ENCODE data around the gene MTMR11. TPM values are rescaled to one million over a fixed set of nuclear protein-coding genes. Genes with fewer than 3 reads are reported as not detected.
"Not testable (repeated sequence)": the region's sequence is repeated elsewhere in the genome, so short reads cannot be mapped to it uniquely, and the experiment has no call there.

The MTMR11 gene
- total RNA-seq, 1 donor from 2014 or later = 2.5 TPM

- intact Hi-C loops (cut with micrococcal nuclease); DNase-seq: not testable (repeated sequence)
- ATAC-seq = peak; percentile 4
Measured at GRCh38 chr1:149938668-149939003, 2.0 kb upstream of the MTMR11 start.

- peak; percentile 16 for ATAC-seq
- intact Hi-C loops (cut with micrococcal nuclease) = no loop called here
Measured at GRCh38 chr1:149937759-149938158, 1.1 kb upstream of the MTMR11 start.

GRCh38 chr1:149936992-149937705 is 470 bp upstream of the MTMR11 start:
- no peak for DNase-seq
- ATAC-seq = no peak
- intact Hi-C loops (cut with micrococcal nuclease) = no loop called here

More at GRCh38 chr1:149937759-149938158, 1.1 kb upstream of the MTMR11 start:
- DNase-seq = no peak

GRCh38 chr1:149934356-149934755 is 2.3 kb downstream of the MTMR11 start:
- intact Hi-C loops (cut with micrococcal nuclease) = no loop called here
- no peak for DNase-seq
- ATAC-seq = no peak

- ATAC-seq (no peak), DNase-seq (no peak)
- intact Hi-C loops (cut with micrococcal nuclease) = no loop called here
Measured at GRCh38 chr1:149933208-149933607, 3.5 kb downstream of the MTMR11 start.

GRCh38 chr1:149932474-149932873 is 4.2 kb downstream of the MTMR11 start:
- intact Hi-C loops (cut with micrococcal nuclease) = no loop called here
- no peak for ATAC-seq
- DNase-seq = no peak

- ATAC-seq = no peak
- DNase-seq = no peak
Measured at GRCh38 chr1:149931212-149931790, 5.4 kb downstream of the MTMR11 start.

GRCh38 chr1:149929856-149930255 is 6.8 kb downstream of the MTMR11 start:
- DNase-seq (no peak), ATAC-seq (no peak)
- intact Hi-C loops (cut with micrococcal nuclease) = no loop called here

More at GRCh38 chr1:149931212-149931790, 5.4 kb downstream of the MTMR11 start:
- intact Hi-C loops (cut with micrococcal nuclease) = no loop called here

GRCh38 chr1:149928401-149928724 is 8.3 kb downstream of the MTMR11 start:
- intact Hi-C loops (cut with micrococcal nuclease) = no loop called here
- no peak for DNase-seq
- no peak for ATAC-seq

- ATAC-seq (peak; percentile 99), DNase-seq (peak; percentile 97)
- intact Hi-C loops (cut with micrococcal nuclease) = no loop called here
Measured at GRCh38 chr1:149927563-149928400, 8.9 kb downstream of the MTMR11 start, which contains the start of gene SF3B4. Gene SF3B4 (minus strand): TSS chr1:149927803. CDS start chr1:149927759, 44 bp downstream.

- DNase-seq (no peak), ATAC-seq (no peak)
- intact Hi-C loops (cut with micrococcal nuclease) = no loop called here
Measured at GRCh38 chr1:149927056-149927562, 9.6 kb downstream of the MTMR11 start.

GRCh38 chr1:149926296-149926695 is 10.4 kb downstream of the MTMR11 start:
- no peak for DNase-seq
- ATAC-seq = no peak
- intact Hi-C loops (cut with micrococcal nuclease) = no loop called here

GRCh38 chr1:149925751-149926150 is 10.9 kb downstream of the MTMR11 start:
- no peak for DNase-seq
- ATAC-seq = no peak
- intact Hi-C loops (cut with micrococcal nuclease) = no loop called here

GRCh38 chr1:149925345-149925744 is 11.3 kb downstream of the MTMR11 start:
- intact Hi-C loops (cut with micrococcal nuclease) = no loop called here
- no peak for ATAC-seq
- DNase-seq = no peak

- DNase-seq = no peak
- intact Hi-C loops (cut with micrococcal nuclease) = no loop called here
- ATAC-seq = no peak
Measured at GRCh38 chr1:149923626-149924025, 13.1 kb downstream of the MTMR11 start.

GRCh38 chr1:149917571-149918144 is 19.0 kb downstream of the MTMR11 start, which contains the start of gene SV2A:
Gene SV2A (minus strand): TSS chr1:149917844. CDS start chr1:149913840, 4,004 bp downstream.
- DNase-seq = peak; percentile 40
- peak; percentile 76 for ATAC-seq
- intact Hi-C loops (cut with micrococcal nuclease) = no loop called here

GRCh38 chr1:149916898-149917252 is 19.8 kb downstream of the MTMR11 start:
- DNase-seq (no peak), ATAC-seq (no peak)
- intact Hi-C loops (cut with micrococcal nuclease) = no loop called here

GRCh38 chr1:149916193-149916897 is 20.3 kb downstream of the MTMR11 start:
- ATAC-seq (no peak), DNase-seq (no peak)
- intact Hi-C loops (cut with micrococcal nuclease) = no loop called here

Data from left ventricle myocardium superior (tissue), 1 donor.